CD4-positive, alpha-beta T cell treated with Interleukin-17A for 1 hour (primary cell): ENCODE results near the gene GRAPL.
"Not testable (repeated sequence)": the region's sequence is repeated elsewhere in the genome, so short reads cannot be mapped to it uniquely, and the experiment has no call there.

Experiments
- DNase-seq: peaks from one replicate; pipeline ENCODE4 v3.0.0-alpha.2; 2020

GRAPL gene

DNA sequence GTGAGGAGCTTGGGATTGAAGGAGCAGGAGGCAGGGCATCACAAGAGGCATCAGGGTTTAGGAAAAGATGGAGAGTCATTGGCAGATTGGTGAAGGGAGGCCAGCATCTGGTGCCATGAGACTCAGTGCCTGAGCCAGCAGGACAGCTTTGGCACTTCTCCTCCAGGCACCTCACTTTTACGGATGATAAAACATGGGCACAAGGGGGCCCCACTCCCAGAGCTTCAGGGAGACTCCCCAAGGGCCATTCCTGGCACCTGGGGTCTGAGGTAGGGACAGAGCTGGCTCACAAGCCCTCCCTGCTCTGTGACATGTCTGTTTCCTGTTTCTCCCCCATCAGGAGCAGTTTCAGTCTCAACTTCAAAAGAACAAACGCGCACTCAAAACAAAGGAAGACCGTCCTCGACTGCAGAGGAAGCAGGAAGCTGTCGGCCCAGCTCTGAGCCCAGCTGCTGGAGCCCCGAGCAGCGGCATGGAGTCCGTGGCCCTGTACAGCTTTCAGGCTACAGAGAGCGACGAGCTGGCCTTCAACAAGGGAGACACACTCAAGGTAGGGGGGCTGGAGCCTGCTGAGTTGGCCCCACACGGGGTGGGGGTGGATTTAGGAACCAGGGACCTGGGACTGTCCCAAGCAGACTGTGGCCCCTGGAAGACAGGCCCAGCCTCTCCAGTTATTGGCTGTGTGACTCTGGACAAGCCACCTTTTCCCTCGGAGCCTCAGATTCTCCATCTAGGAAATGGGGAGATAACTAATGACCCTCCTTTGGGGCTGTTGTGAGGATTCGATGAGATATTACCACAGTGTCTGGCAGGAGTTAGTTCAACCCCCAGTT lies at the start of gene GRAPL:
Gene GRAPL (plus strand): TSS at position 442 of the 833 bp plus-strand sequence. CDS start 31 bp downstream, at position 473.
- not testable (repeated sequence) for DNase-seq

DNA sequence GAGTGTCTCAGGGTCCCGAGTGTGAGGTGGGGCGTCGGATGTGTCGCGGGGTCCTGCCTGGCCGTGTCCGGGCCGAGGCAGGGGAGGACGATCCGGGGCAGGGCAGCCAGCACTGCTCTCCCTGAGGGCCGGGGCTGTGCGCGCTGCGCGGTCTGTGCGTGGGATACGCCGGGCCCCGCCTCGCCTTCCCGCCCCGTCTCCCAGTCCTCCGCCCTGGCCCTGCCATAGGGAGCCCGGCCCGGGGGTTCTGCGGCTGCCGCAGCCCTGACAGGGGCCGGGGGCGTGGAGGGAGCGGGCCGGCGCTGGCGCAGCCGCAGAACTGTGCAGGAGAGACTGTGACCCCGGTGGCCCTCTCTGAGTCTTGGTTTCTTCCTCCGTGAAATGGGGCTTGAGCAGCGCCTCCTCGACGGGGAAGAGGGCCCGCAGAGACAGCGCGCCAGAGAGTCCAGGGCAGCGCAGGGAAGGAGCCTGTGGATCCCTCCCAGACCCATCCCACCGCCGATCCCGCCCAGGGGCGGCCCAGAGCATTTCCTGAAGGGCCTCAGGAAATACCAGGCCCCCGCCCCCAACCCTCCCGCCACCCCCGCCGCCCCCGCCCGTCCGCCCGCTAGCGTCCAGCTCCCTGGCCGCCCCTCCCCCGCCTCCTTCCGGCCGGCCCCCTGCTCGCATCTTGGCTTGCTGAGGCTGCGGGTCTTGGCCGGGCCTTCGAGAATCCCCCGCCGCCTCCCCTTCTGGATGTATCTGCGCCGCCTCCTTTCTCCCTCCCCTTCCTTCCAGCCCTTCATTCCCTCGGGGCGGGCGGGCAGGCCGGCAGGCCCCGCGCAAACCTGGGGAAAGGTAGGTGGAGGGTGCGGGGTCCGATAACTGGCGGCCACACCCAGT lies 38.3 kb upstream of the GRAPL start:
- DNase-seq = not testable (repeated sequence)

DNA sequence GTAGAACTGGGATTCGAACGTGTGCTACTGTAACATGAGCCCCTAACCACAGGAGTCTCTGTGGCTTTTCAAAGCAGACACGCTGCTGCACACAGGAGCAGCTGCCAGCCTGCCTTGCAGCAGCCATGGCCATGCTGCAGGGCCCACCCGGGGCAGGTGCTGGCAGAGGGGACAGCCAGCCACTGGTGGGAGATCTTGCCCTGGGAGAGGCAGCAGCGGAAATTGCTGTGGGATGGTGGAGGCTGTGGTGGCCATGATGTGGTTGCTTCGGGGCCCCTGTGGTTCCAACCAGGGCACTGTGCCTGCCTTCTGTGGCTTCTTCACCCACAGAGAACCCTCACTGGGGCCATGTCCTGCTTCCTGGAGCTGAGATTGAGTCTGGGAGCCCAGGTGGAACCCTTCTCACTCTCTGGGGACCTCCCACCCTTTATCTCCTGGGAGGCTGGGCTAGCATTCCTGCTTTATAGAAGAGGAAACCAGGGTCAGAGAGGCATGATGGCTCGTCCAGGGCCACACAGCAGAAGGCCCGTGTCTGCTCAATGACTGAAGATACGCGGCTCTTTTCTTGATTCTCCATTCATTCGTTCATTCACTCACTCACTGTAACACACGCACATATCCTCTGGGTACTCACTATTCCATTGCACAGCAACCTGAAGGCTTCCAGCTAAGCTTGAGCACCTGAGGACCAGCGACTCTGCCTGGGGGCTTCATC lies 37.2 kb upstream of the GRAPL start:
- DNase-seq = not testable (repeated sequence)

DNA sequence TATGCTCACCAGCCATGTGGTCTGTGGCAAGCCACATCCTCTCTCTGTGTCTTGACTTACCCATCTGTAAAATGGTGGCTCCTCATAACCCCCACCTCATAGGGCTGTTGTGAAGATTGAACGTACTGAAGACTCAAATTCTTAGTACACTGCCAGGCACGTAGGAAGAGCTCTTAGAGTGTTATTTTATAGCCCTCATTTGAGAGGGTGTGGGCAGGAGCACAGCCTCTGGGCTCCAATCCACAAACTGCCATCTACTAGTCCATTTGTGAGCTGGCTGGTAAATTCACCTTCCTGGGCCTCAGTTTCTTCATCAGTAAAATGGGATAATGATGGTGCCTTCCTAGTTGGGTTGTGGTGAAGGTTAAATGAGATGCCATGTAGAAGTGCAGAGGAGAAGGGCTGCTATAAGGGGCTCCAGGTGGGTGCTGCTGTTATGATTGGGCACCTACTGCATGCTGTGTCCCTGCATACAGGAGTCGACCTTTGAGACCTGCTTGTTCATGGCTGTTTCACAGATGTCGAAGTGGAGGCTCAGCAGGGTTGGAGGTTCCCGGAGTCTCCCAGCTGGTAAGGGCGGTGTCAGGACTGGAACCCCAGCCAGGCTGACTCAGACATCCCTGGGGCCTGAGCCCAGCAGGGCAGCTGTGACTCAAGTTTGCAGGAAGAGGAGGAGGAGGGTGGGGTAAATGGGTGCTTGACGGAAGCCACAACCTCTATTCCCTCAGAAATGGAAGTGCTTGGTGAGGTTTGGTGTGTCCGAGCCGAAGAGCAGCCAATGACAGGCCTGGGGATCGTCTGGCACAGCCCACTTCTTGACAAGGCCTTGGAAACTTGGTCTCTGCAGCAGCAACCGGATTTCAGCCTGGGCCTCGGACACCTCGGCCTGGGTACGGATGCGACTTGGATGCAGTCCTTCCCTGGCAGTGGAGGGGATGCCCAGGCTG lies 34.4 kb upstream of the GRAPL start:
- not testable (repeated sequence) for DNase-seq

DNA sequence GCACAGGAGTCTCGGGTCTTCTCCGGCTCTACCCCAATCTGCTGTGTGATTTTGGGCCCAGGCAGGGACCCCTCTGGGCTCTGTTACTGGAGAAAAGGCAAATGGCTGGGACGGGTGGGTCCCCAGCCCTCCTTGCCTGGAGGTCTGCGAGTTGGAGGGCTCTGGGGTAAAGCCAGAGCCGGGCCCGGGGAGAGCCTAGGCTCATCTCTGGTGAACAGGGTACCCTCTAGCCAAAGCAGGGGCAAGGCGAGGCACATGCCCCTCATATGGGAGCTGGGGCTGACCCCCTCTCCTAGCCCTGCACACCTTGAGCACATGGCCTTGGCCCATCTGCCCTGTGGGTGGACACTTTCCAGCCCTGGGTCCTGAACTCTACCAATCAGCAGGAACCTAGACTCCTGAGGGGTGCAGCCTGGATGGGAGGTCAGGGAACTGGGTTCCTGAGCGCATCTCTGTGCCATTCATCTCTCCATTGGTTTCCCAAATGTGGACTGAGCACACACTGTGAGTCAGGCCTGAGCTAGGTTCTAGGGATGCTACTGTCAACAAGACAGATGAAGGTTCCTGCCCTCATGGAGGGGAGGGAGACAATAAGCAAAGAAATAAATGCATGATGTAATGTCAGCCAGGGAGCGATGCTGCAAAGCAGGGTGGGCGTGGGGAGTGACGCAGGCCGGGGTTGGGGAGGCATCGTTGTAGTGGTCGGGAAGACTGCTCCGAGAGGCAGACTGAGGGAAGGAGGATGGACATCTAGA lies 33.5 kb upstream of the GRAPL start:
- DNase-seq = not testable (repeated sequence)

DNA sequence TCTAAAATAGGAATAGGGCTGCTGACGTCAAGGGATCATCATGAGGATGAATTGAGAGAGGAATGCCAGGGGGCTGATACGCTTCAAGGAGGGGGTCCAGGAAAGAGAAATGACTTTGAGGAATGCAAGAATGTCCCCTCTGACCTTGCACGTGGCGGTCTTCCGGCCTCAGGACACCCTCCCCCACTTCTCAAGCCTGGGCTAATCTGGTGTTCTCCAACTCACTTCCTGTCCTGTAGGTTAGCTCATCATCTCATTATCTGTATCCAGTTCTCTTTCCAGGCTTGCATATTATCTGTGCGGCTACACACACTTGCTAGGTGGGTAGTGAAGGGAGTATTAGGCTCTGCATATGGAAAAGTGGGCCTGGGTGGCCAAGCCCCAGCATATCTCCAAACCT lies 18.9 kb upstream of the GRAPL start:
- DNase-seq = not testable (repeated sequence)

DNA sequence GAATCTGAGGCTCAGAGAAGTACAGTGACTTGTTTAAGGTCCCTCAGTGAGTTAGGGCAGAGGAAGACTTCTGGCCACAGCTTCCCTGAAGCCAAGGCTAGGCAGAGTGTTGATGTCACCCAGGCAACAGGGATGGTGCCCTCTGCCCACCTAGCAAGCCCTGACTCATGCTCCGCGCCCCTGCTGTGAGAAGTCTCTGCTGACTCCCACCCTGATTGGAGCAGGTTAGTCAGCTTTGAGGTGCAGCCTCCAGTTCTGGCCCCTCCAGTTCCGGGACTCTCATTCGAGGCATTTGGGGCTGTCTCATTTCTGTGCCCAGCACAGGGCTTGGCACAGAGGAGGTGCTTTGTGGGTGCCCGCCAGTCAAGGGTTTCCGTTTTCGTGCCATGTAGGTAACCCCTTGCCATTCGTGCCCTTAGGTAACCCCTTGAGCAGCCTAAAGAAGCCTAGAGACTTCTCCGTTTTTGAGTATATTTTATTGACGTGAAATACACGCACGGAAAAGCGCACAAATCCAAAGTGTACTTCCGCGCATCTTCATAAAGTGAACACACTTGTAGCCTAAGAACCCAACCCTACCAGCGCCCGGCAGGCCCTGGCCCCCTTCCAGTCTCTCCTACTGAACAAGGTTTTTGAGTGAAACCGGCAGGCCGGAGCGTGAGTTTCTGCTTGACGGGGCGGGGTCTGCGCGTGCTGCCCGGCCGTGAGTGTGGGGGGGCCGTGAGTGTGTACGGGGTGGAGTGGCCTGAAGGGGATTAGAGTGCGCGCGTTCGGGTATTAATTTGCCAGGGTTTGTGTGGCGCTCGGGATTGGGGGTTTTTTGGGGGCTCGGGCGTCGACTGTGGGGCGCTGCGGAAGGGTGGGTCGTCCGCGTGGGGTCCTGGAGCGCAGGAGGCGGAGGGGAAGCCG lies 16.9 kb upstream of the GRAPL start:
- DNase-seq = not testable (repeated sequence)

DNA sequence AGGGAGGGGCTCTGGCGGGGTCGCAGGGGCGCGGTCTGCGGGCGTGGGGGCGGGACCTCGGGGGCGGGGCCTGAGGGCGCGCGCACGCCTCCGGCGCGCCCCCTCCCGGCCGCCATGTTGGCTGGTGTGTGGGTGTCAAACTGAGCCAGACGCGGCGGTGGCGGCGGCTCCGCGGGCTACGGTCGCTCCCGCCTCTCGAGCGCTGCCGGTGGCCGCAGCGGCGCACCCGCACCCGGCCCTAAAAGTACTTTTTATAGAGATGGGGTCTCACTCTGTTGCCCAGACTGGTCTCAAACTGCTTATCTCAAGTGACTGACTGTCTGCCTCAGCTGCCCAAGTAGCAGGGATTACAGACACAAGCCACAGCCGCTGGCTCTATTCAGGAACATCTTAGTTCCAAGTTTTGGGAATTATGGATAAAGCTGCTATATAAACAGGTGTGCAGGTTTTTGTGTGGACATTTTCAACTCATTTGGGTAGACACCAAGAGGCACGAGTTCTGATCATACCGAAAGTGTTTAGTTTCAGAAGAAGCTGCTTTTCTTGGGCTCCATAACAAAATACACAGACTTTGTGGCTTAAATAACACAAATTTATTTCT lies 16.2 kb upstream of the GRAPL start:
- DNase-seq = peak; percentile 69

DNA sequence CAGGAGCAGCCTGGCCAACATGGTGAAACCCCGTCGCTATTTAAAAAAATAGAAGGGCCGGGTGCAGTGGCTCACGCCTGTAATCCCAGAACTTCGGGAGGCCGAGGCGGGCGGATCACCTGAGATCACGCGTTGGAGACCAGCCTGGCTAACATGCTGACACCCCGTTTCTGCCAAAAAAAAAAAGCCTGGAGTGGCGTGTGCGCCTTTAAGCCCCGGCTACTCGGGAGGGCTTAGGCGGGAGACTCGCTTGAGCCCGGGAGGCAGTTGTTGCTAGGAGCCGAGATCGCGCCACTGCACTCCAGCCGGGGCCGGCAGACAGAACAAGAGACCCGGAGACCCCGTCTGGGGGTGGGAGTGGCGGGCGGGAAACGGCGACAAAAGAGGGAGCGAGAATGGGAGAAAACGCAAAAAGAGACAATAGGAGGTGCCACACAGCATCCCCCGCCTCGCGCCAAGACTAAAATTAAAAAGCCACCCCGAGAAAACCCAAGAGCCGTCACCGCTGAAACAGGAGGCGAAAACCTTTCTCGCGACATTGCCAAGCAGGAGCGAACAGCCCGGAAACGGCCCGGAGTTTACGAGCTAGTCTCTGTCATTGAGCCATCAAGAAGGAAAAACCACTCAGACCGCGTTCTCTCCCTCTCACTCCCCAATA lies 15.5 kb upstream of the GRAPL start:
- peak; percentile 68 for DNase-seq

DNA sequence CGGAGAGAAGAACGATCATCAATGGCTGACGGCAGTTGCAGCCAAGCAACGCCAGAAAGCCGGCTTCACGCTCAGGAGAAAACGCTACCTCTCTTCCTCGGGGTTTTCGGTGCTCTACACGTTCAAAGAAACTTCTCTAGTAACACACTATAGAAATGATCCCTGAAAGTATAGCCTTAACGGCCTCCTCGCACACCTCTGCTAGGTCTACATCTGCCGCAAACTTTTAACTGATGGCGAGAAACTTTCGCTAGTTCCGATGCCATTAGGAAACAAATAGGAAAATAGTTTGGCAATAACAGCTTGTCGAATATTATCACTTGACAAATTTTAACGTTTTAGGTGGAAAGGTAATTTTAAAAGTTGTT lies 14.9 kb upstream of the GRAPL start:
- not testable (repeated sequence) for DNase-seq

DNA sequence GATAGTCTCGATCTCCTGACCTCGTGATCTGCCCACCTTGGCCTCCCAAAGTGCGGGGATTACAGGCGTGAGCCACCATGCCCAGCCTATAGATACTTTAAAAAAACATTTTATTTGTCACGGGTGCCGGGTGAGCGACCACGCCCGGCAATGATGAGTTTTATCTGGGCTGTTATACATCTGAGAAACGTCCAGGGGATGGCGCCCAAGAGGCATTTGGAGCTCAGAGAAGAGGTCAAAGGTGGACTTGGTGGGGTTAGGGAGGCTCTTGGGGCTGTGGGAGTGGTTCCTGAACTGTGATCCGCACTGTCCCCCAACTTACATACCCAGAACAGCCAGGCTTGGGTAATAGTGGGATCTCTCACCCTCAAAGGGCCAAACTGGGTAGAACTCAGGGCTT lies 8.7 kb upstream of the GRAPL start:
- DNase-seq = not testable (repeated sequence)

DNA sequence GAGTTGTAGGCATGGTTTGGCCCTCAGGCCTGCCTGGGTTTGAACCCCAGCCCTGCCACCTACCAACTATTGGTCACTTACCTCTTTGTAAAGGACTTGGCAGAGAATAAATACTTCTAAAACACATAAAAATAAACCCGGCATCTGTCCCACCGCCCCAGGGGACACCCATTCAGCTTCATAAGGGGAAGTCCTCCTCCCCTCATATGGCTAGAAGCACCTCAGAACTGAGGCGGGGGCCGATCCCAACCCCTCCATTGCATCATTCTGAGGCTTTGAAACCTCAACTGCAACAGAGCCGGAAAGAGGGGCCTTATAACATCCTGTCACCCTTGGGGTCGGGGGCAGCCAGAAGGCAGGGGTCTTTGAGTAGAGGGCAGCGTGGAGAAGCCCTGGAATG lies 2.1 kb upstream of the GRAPL start:
- DNase-seq = not testable (repeated sequence)

DNA sequence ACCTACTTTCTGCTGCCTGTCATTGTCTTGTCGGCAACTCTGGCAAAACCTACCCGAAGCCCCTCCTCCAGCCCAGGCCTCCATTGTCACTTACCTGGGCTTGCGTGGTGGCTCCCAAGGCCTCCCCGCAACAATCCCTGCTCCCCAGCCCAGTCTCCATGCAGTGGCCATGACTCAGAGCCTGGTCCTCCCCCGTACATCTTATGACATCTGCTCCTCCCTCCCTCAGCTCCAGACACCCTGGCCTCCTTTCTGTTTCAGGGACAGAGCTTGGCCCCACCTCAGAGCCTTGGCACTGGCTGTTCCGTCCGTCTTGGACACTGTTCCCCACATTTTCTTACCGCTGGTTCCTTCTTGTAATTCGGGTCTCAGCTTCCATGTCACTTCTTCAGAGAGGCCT lies 2.1 kb downstream of the GRAPL start:
- not testable (repeated sequence) for DNase-seq

DNA sequence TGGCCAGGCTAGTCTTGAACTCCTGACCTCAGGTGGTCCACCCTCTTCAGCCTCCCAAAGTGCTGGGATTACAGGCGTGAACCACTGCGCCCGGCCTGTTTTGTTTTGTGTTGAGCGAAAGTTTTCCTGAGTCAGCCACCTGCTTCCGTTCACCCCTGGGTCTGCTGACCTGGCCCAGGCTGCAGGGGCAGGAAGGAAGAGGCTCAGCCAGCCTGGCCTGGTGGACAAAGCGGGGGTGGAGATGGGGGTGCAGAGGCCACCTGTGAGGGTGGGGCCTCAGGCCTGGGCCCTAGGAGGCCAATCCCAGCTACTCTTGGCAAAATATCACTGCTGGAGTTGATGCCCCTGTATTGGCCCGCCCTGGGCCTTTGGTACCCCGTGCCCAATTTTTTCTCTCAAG lies 3.7 kb downstream of the GRAPL start:
- not testable (repeated sequence) for DNase-seq

DNA sequence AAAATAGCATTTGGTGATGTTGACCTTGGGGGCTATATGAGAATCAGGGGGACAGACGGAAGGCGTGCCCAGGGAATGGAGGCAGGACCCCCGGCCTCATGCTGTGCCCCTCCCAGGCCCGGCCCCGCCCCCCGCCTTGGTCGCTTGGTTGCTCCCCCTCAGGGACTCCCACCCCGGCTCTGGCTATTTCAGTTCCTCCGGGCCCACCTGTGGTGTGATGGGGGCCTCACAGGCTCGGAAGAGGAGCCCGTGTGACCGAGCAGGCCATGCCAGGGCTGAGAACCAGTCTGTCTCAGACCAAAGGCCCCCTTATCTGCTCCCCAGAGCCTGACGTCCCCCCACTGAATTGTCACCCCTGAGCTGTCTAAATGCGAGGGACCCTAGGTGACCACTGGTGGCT lies 4.4 kb downstream of the GRAPL start:
- not testable (repeated sequence) for DNase-seq

DNA sequence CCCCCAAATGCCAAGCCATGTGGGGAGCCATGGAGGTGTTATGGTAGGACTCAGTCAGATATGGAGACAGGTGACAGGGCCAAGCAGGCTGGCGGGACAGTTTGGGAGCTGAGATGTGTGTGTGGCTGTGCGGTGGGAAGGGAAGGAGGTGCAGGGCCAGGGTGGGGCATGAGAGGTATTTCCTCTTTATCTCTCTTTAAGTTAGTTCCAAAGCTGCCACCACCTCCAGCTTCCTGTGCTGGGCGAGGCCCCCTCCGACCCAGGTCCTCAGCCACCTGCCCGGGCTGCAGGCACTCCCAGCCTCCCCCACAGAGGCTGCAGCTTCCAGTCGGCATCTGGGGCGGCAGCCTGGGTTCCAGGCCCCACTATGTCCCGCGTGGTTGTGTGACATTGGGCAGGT lies 6.4 kb downstream of the GRAPL start:
- not testable (repeated sequence) for DNase-seq

DNA sequence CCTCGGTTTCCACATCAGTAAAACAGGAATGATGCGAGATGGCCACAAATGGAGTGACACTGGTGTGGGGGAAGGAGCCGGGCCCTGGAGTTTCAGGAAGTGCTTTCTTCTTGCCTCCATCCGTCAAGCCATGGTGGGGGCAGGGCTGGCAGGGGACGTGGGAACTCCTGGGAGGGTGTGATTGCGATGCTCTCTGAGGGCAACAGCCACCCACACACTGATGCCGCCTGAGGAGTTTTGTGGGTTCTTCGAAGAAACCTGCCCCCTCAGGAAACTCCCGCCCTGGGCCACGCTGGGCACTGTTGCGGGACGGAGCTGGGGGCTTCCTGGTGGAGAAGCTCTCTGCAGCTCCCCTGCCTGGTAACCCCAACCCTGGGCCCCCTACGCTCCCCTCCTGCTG lies 8.0 kb downstream of the GRAPL start:
- DNase-seq = not testable (repeated sequence)

DNA sequence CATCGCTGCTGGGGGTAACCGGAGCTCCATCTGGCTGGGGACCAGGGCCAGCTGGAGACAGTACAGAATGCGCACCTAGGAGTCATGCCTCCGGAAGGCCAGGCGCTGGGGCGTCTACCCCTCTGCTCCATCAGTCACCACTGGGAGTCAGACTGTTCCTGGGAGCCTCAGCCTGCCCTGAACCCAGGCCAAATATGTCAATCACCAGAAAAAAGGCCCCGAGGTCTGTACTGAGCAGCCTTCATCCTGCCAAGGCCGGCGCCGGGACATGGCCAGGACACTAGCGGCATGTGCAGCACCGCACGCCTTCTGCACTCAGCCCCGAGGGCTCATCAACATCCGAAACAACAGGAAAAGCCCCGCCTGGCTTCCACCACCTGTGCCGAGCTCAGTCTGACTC lies 8.7 kb downstream of the GRAPL start:
- DNase-seq = not testable (repeated sequence)

DNA sequence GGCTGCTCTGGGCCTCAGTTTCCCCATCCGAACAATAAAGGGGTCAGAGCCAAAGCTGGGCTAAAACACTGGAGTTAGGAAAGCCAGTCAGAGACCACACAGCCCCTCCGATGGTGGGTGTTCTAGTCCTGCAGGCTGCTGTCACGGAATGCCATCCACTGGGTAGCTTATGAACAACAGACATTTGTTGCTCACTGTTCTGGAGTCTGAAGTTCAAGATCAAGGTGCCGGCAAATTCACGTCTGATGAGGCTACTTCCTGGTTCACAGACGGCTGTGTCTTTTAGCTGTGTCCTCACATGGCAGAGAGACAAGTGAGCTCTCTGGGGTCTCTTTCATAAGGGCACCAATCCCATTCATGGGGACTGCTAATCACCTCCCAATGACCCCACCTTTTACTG lies 9.2 kb downstream of the GRAPL start:
- DNase-seq = not testable (repeated sequence)
